22Rv1 (cell line): ENCODE data around the gene AIP.

Experiments used
- H3K27ac ChIP-seq: fragments of 450-650 bp; 2 replicates; pipeline ENCODE4 v1.5.1; 2017
- CTCF ChIP-seq: fragments of 450-650 bp; IDR thresholded peaks from 2 replicates; pipeline ENCODE4 v1.5.1; 2017; ENCODE audit warnings: mild to moderate bottlenecking
- ZFX ChIP-seq: fragments of 450-650 bp; IDR thresholded peaks from 2 replicates; pipeline ENCODE4 v1.6.1; 2017; ENCODE audit warnings: antibody characterized with exemption, borderline replicate concordance

AIP gene

GRCh38 chr11:67489203-67489884, 6.5 kb downstream of the AIP start:
- no peak overlapping the region for H3K27ac ChIP-seq
- TF ChIP-seq CTCF = no peak
- TF ChIP-seq ZFX = no peak

GRCh38 chr11:67489885-67490726, 7.3 kb downstream of the AIP start:
- no peak for TF ChIP-seq CTCF
- no peak for TF ChIP-seq ZFX
- no peak overlapping the region for H3K27ac ChIP-seq

- TF ChIP-seq ZFX (no peak), CTCF (no peak)
- no peak overlapping the region for H3K27ac ChIP-seq
These were observed 7.9 kb downstream of the AIP start for GRCh38 chr11:67490727-67491065.

- no peak for TF ChIP-seq CTCF
- TF ChIP-seq ZFX = no peak
- no peak overlapping the region for H3K27ac ChIP-seq
These were observed 8.6 kb downstream of the AIP start for GRCh38 chr11:67491276-67492068.

GRCh38 chr11:67492069-67492727, 9.4 kb downstream of the AIP start:
- H3K27ac ChIP-seq = no peak overlapping the region
- TF ChIP-seq CTCF (no peak), ZFX (no peak)

- H3K27ac ChIP-seq = no peak overlapping the region
- TF ChIP-seq ZFX (no peak), CTCF (no peak)
These were observed 10.1 kb downstream of the AIP start for GRCh38 chr11:67492801-67493547.
